HG02938 (cell line): ENCODE measurements around the gene IZUMO1.

ENCODE experiments used
- ATAC-seq: cut with Tn5 transposase; IDR thresholded peaks from one replicate; pipeline ENCODE4 v1.9.1; 2021; ENCODE audit warnings: mild to moderate bottlenecking, moderate library complexity; ENCODE audit not compliant: unreplicated experiment

The IZUMO1 gene

DNA sequence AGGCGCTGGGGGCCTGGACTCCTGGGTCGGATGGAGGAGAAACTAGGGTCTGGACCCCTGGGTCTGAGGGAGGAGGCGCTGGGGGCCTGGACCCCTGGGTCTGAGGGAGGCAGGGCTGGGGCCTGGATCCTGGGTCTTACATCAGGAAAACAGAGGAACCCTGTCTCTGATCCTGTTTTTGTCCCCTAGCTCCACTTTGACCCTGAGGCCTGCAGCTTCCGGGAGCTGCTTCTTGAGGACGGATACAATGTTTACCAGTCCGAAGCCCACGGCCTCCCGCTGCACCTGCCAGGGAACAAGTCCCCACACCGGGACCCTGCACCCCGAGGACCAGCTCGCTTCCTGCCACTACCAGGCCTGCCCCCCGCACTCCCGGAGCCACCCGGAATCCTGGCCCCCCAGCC, 11.0 kb upstream of the IZUMO1 start:
- ATAC-seq, result no peak

- no peak for ATAC-seq
Measured at GRCh38 chr19:48757089-48757675, 10.5 kb upstream of the IZUMO1 start.

DNA sequence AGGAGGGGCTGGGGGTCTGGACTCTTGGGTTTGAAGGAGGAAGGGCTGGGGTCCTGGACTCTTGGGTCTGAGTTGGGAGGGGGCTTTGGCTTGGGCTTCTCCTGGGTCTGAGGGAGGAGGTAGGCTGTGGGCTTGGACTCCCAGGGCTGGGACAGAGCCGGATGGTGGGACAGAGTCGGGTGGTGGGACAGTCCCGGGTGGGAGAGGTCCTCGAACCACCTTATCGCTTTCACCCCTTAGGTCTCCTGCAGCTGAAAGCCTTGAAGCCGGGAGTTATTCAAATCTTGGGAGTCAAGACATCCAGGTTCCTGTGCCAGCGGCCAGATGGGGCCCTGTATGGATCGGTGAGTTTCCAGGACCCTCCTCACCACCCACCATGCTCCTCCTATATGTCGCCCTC, 10.0 kb upstream of the IZUMO1 start:
- ATAC-seq, result no peak

GRCh38 chr19:48756212-48756611, 9.5 kb upstream of the IZUMO1 start:
- no peak for ATAC-seq

DNA sequence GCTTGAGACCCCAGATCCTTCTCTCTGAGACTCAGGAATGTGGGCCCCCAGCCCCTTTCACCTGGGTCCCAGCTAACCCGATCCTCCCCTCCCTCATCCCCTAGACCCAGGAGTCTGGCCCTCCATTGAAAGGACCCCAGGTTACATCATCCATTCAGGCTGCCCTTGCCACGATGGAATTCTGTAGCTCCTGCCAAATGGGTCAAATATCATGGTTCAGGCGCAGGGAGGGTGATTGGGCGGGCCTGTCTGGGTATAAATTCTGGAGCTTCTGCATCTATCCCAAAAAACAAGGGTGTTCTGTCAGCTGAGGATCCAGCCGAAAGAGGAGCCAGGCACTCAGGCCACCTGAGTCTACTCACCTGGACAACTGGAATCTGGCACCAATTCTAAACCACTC, 9.1 kb upstream of the IZUMO1 start:
- no peak for ATAC-seq

GRCh38 chr19:48755084-48755641, 8.5 kb upstream of the IZUMO1 start, which contains the start of gene FGF21:
Gene FGF21 (plus strand): TSS chr19:48755524. CDS start chr19:48756237, 713 bp downstream.
- ATAC-seq, result no peak

- ATAC-seq, result no peak
Measured at GRCh38 chr19:48752496-48753365, 6.0 kb upstream of the IZUMO1 start, which contains the start of gene FUT1. Gene FUT1 (minus strand): TSS chr19:48752641. CDS start chr19:48751281, 1,360 bp downstream.

- ATAC-seq, result no peak
Measured at GRCh38 chr19:48751845-48752495, 5.3 kb upstream of the IZUMO1 start.

DNA sequence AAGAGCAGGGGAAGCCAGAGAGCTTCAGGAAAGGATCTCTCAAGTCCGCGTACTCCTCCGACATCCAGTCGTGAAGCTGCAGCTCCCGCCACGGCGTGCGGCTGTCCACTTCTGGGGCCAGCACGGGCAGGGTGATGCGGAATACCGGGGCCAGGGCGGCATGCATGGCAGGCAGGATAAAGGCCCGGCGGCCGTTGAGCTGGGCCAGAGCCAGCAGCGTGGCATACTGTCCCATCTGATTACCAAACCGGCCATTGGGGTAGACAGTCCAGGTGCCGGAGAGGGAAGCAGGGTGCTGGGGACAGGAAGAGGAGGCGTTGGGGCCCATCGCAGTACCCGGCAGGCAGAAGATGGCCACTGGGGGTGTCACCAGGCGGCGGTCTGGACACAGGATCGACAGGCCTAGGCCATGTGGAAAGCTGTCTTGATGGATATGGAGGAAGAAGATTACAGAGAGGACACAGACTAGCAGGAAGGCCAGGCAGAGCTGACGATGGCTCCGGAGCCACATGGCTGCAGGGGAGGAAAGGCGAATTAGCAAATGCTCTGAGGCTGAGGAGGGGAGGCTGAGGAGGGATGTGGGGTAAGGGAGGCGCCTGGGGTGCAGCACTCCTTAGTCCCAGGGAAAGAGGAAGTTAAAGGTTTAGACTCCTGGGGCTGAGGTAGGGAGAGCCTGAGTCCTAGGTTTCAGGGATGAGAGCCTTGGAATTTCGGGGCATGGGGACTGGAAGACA, 4.2 kb upstream of the IZUMO1 start:
- no peak for ATAC-seq

DNA sequence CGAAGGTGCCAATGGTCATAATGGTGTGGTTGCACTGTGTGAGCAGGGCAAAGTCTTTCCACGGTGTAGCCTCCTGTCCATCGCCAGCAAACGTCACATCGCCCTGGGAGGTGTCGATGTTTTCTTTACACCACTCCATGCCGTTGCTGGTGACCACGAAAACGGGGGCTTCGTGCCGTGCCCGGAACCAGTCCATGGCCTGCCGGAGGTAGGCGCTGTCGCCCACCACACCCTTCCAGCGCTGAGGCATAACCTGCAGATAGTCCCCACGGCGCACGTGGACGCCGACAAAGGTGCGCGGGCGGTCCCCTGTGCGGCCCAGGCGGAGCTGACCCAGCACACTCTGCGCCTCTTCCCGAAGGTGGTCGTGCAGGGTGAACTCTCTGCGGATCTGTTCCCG, 3.6 kb upstream of the IZUMO1 start:
- ATAC-seq, result no peak

GRCh38 chr19:48749571-48750198, 3.0 kb upstream of the IZUMO1 start:
- ATAC-seq, result no peak

DNA sequence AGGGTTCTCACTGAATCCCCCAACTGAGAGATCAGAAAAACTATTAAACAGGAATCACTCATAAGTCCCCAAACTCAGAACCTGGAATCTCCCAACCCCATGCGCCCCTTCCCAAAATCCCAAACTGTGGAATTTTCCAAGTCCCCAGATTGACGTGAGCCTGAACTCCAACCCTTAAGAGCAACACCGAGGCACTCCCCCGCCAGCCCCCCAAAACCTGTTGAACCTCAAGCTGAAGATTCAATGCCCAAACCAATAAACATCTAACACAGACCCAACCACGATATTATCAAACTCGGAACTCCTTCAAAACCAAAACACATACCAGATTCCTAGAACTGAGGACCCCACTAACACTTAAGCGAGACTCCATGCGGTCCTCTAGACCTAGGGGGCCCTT, 599 bp downstream of the IZUMO1 start:
- ATAC-seq, result no peak

DNA sequence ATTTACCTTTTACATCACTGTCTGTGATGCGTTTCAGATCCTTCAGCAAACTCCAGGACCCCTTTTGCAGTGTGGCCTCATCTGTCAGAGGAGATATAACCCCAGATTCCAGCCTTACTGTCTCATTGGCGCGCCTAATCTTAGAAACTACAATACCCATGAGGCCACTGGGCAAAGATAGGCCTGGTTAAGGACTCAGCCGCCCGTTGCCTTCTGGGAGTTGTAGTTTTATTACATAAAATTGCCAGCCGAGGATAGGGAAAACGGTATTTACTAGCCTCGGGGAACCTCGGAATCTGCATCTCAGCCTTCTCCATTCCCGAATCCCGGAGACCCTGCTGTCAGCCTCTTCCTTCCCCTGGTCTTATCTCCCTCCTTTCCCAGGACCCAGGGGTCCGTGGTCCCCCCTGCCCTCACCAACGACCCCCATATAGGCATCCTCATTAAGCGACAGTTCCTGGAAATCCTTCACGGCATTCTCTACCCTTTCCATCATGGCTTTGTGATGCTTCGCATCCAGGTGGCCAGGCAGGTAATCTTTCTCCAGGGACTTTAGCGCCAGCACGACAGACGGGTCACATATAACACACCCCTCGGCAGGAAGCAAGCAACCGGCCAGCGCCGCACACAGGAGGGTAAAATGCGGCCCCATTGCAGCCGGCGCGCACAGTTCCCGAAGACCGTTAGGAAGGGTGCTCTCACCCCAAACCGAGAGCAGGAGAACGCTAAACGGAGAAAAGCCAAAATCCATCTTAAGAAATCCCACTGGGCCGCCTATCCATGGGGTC, 1.3 kb downstream of the IZUMO1 start:
- no peak for ATAC-seq

DNA sequence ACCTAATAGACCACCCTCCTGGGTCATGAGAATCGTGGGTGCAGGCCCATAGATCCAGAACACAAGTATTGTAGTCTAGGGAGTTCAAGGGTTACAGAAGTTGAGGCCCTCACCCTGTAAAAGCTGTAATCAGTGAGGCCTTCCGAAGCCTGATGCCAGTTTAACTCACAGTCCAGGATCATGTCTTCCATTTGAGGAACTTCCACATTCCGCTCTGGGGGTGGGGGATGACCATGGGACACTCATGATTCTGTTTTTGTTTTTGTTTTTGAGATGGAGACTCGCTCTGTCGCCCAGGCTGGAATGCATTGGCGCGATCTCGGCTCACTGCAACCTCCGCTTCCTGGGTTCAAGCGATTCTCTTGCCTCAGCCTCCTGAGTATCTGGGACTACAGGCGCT, 4.6 kb downstream of the IZUMO1 start:
- ATAC-seq, result no peak

DNA sequence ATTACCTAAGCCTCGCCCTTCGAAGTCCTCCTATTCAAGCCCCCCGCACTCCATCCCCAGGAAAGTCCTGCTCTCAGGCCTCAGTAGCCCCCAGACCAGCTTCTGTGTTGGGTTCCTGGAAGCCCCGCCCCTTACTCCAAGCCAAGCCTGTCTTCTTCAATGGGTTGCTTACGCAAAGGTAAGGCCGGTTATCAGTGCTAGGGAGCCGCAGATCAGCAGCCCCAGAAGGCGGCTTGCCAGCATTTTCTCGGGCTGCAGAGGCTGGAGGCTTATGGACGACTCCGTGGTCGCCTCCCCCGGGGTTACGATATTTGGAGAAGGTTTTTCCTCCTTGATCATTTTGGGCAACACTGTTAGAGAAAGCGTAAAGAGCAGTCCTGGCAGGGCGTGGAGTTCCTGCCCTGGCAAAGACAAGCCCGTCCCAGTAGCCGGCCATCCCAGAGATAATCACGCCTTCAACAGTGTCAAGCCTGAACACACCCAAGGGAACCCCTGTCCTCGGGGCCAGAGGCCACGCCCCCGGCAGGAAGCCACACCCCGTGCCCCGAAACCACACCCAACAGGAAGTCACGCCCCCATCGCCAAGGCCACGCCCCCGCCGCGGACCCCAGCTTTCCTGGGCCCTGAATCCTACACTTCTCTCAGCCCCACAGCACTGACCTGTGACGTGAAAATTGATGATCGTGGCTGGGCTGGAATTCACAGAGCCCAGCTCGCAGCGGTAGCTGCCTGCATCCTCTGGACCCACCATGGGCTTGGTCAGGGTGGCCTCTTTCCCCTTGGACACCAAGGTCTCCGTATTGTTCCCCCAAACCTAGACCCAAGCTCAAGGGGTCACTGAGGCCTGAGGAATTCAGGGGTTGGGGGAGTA, 5.3 kb downstream of the IZUMO1 start:
- ATAC-seq, result no peak

- no peak for ATAC-seq
Measured at GRCh38 chr19:48740164-48740972, 6.3 kb downstream of the IZUMO1 start, which contains the start of gene RASIP1. Gene RASIP1 (minus strand): TSS chr19:48740610. CDS start chr19:48740282, 328 bp downstream.

- no peak for ATAC-seq
Measured at GRCh38 chr19:48739404-48740163, 7.1 kb downstream of the IZUMO1 start.
